Measurements from ENCODE around the gene GLRX3.

GLRX3 gene

DNA sequence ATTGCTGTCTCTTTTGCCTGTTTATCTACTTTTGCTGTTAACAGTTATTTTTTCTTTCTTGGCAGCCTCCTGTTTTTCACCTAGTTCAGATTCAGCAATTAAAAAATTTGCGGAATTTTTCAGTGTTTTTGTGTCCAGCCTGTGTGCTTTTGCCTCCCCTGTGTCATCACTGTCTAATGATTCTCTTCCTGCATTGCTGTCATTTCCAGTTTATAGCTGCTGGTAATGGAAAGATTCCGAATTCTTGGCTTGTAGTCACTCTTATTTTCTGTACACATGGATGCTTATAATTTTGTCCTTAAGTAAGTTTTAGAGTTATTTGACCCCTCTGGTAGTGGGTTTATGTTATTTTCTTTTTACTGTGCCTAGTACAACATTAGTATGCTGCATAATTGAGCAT lies 25.1 kb downstream of the GLRX3 start:
- Histone ChIP-seq H3K27me3 (ENCODE audit: low read length) (no peaks in the 10 kb centered on the region), H2AFZ (ENCODE audit: low read depth, low read length, severe bottlenecking) (no peak overlapping the region), H3K9me2 (replicated peaks; ENCODE audit: insufficient read depth, low read length) (no peaks in the 10 kb centered on the region), H3K4me2 (ENCODE audit: low read depth, low read length, poor library complexity, severe bottlenecking) (no peak overlapping the region), H3K36me3 (ENCODE audit: low read length) (peaks cover 18% of the 10 kb centered on the region), H3K79me2 (ENCODE audit: insufficient read depth, low read length) (peaks cover 28% of the 10 kb centered on the region), H3K9me3 (ENCODE audit: insufficient read depth, low read length) (no peaks in the 10 kb centered on the region), H4K20me1 (ENCODE audit: low read depth, low read length) (no peaks in the 10 kb centered on the region; the same call in 1 of the 2 replicates), H3K27ac (ENCODE audit: low read depth, low read length) (no peak overlapping the region), H3K9ac (ENCODE audit: low read length) (no peak overlapping the region), H3K4me3 (ENCODE audit: insufficient read depth, low read length, poor library complexity, severe bottlenecking) (no peak overlapping the region), H3F3A (ENCODE audit: insufficient read depth) (0 out of 2 replicates have a peak, but pooled peaks cover 1% of the 10 kb centered on the region)
- no peak for TF ChIP-seq EZH2phosphoT487 (conservative IDR thresholded peaks at IDR 0.05; ENCODE audit: low read length)
- TF ChIP-seq, protein P1, sequence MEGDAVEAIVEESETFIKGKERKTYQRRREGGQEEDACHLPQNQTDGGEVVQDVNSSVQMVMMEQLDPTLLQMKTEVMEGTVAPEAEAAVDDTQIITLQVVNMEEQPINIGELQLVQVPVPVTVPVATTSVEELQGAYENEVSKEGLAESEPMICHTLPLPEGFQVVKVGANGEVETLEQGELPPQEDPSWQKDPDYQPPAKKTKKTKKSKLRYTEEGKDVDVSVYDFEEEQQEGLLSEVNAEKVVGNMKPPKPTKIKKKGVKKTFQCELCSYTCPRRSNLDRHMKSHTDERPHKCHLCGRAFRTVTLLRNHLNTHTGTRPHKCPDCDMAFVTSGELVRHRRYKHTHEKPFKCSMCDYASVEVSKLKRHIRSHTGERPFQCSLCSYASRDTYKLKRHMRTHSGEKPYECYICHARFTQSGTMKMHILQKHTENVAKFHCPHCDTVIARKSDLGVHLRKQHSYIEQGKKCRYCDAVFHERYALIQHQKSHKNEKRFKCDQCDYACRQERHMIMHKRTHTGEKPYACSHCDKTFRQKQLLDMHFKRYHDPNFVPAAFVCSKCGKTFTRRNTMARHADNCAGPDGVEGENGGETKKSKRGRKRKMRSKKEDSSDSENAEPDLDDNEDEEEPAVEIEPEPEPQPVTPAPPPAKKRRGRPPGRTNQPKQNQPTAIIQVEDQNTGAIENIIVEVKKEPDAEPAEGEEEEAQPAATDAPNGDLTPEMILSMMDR (IDR thresholded peaks at IDR 0.05; ENCODE audit: insufficient read depth, low read length, poor library complexity, severe bottlenecking) = no peak

DNA sequence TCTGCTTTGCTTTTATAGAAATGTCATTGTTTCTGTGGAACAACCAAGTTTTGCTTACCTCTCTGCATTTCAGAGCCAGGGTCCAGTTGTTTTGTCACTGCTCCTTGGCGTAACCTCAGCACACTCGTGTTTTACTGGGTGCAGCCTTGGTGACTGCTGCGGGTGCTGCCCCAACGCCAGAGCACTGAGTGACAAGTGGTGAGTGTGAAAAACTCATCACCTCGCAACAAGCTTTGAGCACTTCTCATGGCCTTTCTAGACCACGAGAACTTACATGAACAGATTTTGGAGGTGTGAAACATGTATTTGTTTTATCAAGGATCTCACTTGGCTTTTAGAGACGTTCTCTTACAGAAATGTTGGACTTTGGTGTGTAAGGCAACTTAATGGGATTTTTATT lies 31.0 kb downstream of the GLRX3 start:
- Histone ChIP-seq H3K4me2 (ENCODE audit: low read depth, low read length, poor library complexity, severe bottlenecking) (no peak overlapping the region), H3K9me2 (replicated peaks; ENCODE audit: insufficient read depth, low read length) (no peaks in the 10 kb centered on the region), H3K27ac (ENCODE audit: low read depth, low read length) (no peak overlapping the region), H4K20me1 (ENCODE audit: low read depth, low read length) (0 out of 2 replicates have a peak, but pooled peaks cover 3% of the 10 kb centered on the region), H3K4me3 (ENCODE audit: insufficient read depth, low read length, poor library complexity, severe bottlenecking) (no peak overlapping the region), H3K9me3 (ENCODE audit: insufficient read depth, low read length) (no peaks in the 10 kb centered on the region), H3F3A (ENCODE audit: insufficient read depth) (0 out of 2 replicates have a peak, but pooled peaks cover 4% of the 10 kb centered on the region), H2AFZ (ENCODE audit: low read depth, low read length, severe bottlenecking) (no peak overlapping the region), H3K36me3 (ENCODE audit: low read length) (peaks cover 38% of the 10 kb centered on the region; the same call in 1 of the 2 replicates), H3K79me2 (ENCODE audit: insufficient read depth, low read length) (no peaks in the 10 kb centered on the region; the same call in 1 of the 2 replicates), H3K9ac (ENCODE audit: low read length) (no peak overlapping the region), H3K27me3 (ENCODE audit: low read length) (no peaks in the 10 kb centered on the region)
- TF ChIP-seq EZH2phosphoT487 (conservative IDR thresholded peaks at IDR 0.05; ENCODE audit: low read length) = no peak
- TF ChIP-seq, protein P1 (IDR thresholded peaks at IDR 0.05; ENCODE audit: insufficient read depth, low read length, poor library complexity, severe bottlenecking) = no peak

DNA sequence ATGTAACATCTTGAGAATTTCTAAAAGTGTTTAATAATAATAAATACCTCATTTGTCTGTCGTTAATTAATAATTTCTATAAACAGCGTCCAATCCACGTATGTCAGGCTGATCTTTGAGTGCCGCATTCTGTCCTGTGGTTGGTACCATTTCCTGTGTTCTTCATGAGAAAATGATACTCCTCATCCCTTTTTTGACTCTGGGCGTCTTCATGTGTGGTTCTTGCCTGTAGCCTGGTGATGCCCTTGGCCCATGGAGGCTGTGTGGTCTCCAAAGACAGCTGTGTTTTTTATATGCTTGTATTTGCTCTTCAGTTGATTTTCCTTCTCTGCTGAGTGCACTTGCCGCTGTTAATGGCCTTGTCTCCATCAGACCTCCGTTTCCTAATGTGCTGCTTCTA lies 31.5 kb downstream of the GLRX3 start:
- no peak overlapping the region for H3K4me3 ChIP-seq (ENCODE audit: insufficient read depth, low read length, poor library complexity, severe bottlenecking)
- H3K36me3 ChIP-seq (ENCODE audit: low read length) = peaks cover 39% of the 10 kb centered on the region; the same call in 1 of the 2 replicates
- no peaks in the 10 kb centered on the region; the same call in 1 of the 2 replicates for H3K79me2 ChIP-seq (ENCODE audit: insufficient read depth, low read length)
- no peaks in the 10 kb centered on the region for H3K9me3 ChIP-seq (ENCODE audit: insufficient read depth, low read length)
- no peak overlapping the region for H3K4me2 ChIP-seq (ENCODE audit: low read depth, low read length, poor library complexity, severe bottlenecking)
- 0 out of 2 replicates have a peak, but pooled peaks cover 4% of the 10 kb centered on the region for H3F3A ChIP-seq (ENCODE audit: insufficient read depth)
- H2AFZ ChIP-seq (ENCODE audit: low read depth, low read length, severe bottlenecking) = no peak overlapping the region
- no peaks in the 10 kb centered on the region for H3K9me2 ChIP-seq (replicated peaks; ENCODE audit: insufficient read depth, low read length)
- H3K9ac ChIP-seq (ENCODE audit: low read length) = no peak overlapping the region
- no peak overlapping the region for H3K27ac ChIP-seq (ENCODE audit: low read depth, low read length)
- H3K27me3 ChIP-seq (ENCODE audit: low read length) = no peaks in the 10 kb centered on the region
- no peak for TF ChIP-seq EZH2phosphoT487 (conservative IDR thresholded peaks at IDR 0.05; ENCODE audit: low read length)
- TF ChIP-seq, protein P1 (IDR thresholded peaks at IDR 0.05; ENCODE audit: insufficient read depth, low read length, poor library complexity, severe bottlenecking) = no peak
- H4K20me1 ChIP-seq (ENCODE audit: low read depth, low read length) = 0 out of 2 replicates have a peak, but pooled peaks cover 3% of the 10 kb centered on the region
